NT2/D1 (cell line): ENCODE results near the gene EPC1.

Experiments
- SUZ12 ChIP-seq: IDR thresholded peaks from 2 replicates; pipeline ENCODE4 v1.6.1; 2011; ENCODE audit not compliant: insufficient read length, insufficient read depth; ENCODE audit errors: extremely low read depth
- YY1 ChIP-seq: IDR thresholded peaks from 2 replicates; pipeline ENCODE4 v1.6.1; 2011; ENCODE audit not compliant: insufficient read length, insufficient read depth
- ZNF274 ChIP-seq: IDR thresholded peaks from 2 replicates; pipeline ENCODE4 v1.6.1; 2011; ENCODE audit warnings: mild to moderate bottlenecking, low read depth, low read length

DNA sequence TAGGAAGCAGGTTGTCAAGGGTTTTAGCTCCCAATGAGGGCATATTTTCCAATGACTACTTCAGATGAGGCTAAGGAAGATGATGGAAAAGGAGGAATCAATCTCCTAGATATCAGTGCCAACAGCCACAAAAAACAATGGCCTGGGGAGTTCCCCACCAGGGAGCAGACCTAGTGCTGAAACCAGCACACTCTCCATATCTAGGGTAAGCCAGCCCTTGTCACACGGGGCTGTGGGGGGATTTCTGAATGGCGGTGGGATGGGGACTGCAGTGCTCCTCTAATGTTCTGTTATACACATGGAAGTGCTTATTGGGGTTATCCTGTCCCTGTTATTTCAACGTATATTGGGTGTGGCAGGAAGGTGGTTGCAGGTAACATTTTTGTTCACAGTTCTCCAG is 18.5 kb downstream of the EPC1 start:
- TF ChIP-seq YY1, result no peak
- no peak for TF ChIP-seq ZNF274
- no peak for TF ChIP-seq SUZ12
